HEK293 (cell line): ENCODE measurements around the gene TGDS.
"Not testable (repeated sequence)": the region's sequence is repeated elsewhere in the genome, so short reads cannot be mapped to it uniquely, and the experiment has no call there.

Experiments used
- CTCF ChIA-PET: fragments of 350-600 bp; formaldehyde crosslinking; extraction: SDS; loops from one replicate; lab custom pipeline; 2021; ENCODE audit warnings: antibody characterized with exemption; lab: Yijun Ruan, JAX
- POLR2A ChIA-PET: fragments of 300-600 bp; formaldehyde crosslinking; extraction: SDS; loops from one replicate; lab custom pipeline; 2020; ENCODE audit warnings: antibody characterized with exemption, inconsistent platforms; lab: Yijun Ruan, JAX
- H3K27ac ChIP-seq: fragments of 200-500 bp; sonication (Bioruptor generic); 2 replicates; pipeline ENCODE4 v1.5.1; 2014; ENCODE audit warnings: low read depth, low read length, control low read depth, inconsistent platforms; ENCODE audit errors: extremely low read depth
- H3K36me3 ChIP-seq, 2 experiments: fragments of 200-500 bp in 1 of 2; sonication (Bioruptor generic) in 1 of 2; 1 replicate in 1 of 2; 2 replicates in 1 of 2; pipeline ENCODE4 v1.5.1; 2014 to 2017; ENCODE audit warnings: inconsistent platforms in 2 of 2, low read length in 2 of 2; ENCODE audit not compliant: control insufficient read depth in 2 of 2, insufficient read depth in 1 of 2
- H3K4me1 ChIP-seq: fragments of 200-500 bp; sonication (Bioruptor generic); 2 replicates; pipeline ENCODE4 v1.5.1; 2014; ENCODE audit warnings: mild to moderate bottlenecking, low read length, inconsistent platforms; ENCODE audit not compliant: control insufficient read depth, insufficient read depth
- H3K4me3 ChIP-seq: 2 replicates; pipeline ENCODE4 v1.5.1; 2011; ENCODE audit warnings: low read depth, mild to moderate bottlenecking, control low read depth, low read length, moderate library complexity
- H3K9me3 ChIP-seq: fragments of 200-500 bp; sonication (Bioruptor generic); 2 replicates; pipeline ENCODE4 v1.5.1; 2014; ENCODE audit warnings: low read depth, low read length, inconsistent platforms; ENCODE audit not compliant: control insufficient read depth, insufficient read depth
- GLIS2 ChIP-seq: fragments of 450-650 bp; formaldehyde crosslinking; IDR thresholded peaks from 2 replicates; pipeline ENCODE4 v1.5.1; 2016; ENCODE audit warnings: missing biosample characterization, missing genetic modification characterization
- HOXD13 ChIP-seq: sonication (generic); formaldehyde crosslinking; IDR thresholded peaks from 2 replicates; pipeline ENCODE4 v1.8.0; 2022; ENCODE audit warnings: missing genetic modification reagents, borderline replicate concordance
- MEIS1 ChIP-seq: sonication (generic); formaldehyde crosslinking; IDR thresholded peaks from 2 replicates; pipeline ENCODE4 v1.8.1; 2022; ENCODE audit warnings: missing genetic modification reagents, mild to moderate bottlenecking, borderline replicate concordance
- SP2 ChIP-seq: fragments of 450-650 bp; formaldehyde crosslinking; IDR thresholded peaks from 2 replicates; pipeline ENCODE4 v1.5.1; 2016; ENCODE audit warnings: missing biosample characterization, missing genetic modification characterization
- TRIM28 ChIP-seq: IDR thresholded peaks from 2 replicates; pipeline ENCODE4 v1.6.1; 2011; ENCODE audit warnings: low read length, control low read depth, borderline replicate concordance
- ZFHX2 ChIP-seq: fragments of 450-650 bp; formaldehyde crosslinking; conservative IDR thresholded peaks from 2 replicates; pipeline ENCODE4 v1.5.1; 2016; ENCODE audit warnings: missing biosample characterization, missing genetic modification characterization
- ZNF140 ChIP-seq: fragments of 450-650 bp; formaldehyde crosslinking; IDR thresholded peaks from 2 replicates; pipeline ENCODE4 v1.5.1; 2016; ENCODE audit warnings: missing biosample characterization, missing genetic modification characterization
- ZNF146 ChIP-seq: fragments of 450-650 bp; formaldehyde crosslinking; IDR thresholded peaks from 2 replicates; pipeline ENCODE4 v1.5.1; 2016; ENCODE audit warnings: missing biosample characterization, missing genetic modification characterization
- ZNF202 ChIP-seq: fragments of 450-650 bp; formaldehyde crosslinking; IDR thresholded peaks from 2 replicates; pipeline ENCODE4 v1.5.1; 2016; ENCODE audit warnings: missing biosample characterization, missing genetic modification characterization, borderline replicate concordance
- ZNF221 ChIP-seq: fragments of 450-650 bp; formaldehyde crosslinking; IDR thresholded peaks from 2 replicates; pipeline ENCODE4 v1.5.1; 2017; ENCODE audit warnings: missing biosample characterization, missing genetic modification characterization, borderline replicate concordance
- ZNF24 ChIP-seq: fragments of 450-650 bp; formaldehyde crosslinking; IDR thresholded peaks from 2 replicates; pipeline ENCODE4 v1.5.1; 2016; ENCODE audit warnings: missing biosample characterization, missing genetic modification characterization
- ZNF248 ChIP-seq: fragments of 450-650 bp; formaldehyde crosslinking; IDR thresholded peaks from 2 replicates; pipeline ENCODE4 v1.5.1; 2017; ENCODE audit warnings: missing biosample characterization, missing genetic modification characterization
- ZNF560 ChIP-seq: fragments of 450-650 bp; formaldehyde crosslinking; IDR thresholded peaks from 2 replicates; pipeline ENCODE4 v1.5.1; 2017; ENCODE audit warnings: missing biosample characterization, missing genetic modification characterization, borderline replicate concordance
- ZNF571 ChIP-seq: fragments of 450-650 bp; formaldehyde crosslinking; IDR thresholded peaks from 2 replicates; pipeline ENCODE4 v1.5.0; 2017; ENCODE audit warnings: missing biosample characterization, missing genetic modification characterization
- ZNF629 ChIP-seq: fragments of 450-650 bp; formaldehyde crosslinking; IDR thresholded peaks from 2 replicates; pipeline ENCODE4 v1.5.1; 2017; ENCODE audit warnings: missing biosample characterization, missing genetic modification characterization
- ZNF776 ChIP-seq: fragments of 450-650 bp; formaldehyde crosslinking; IDR thresholded peaks from 2 replicates; pipeline ENCODE4 v1.5.0; 2017; ENCODE audit warnings: missing biosample characterization, missing genetic modification characterization, borderline replicate concordance
- ZSCAN5A ChIP-seq: fragments of 450-650 bp; formaldehyde crosslinking; IDR thresholded peaks from 2 replicates; pipeline ENCODE4 v1.5.1; 2016; ENCODE audit warnings: missing biosample characterization, missing genetic modification characterization
- TF ChIP-seq, protein P1 (sequence below): fragments of 450-650 bp; formaldehyde crosslinking; IDR thresholded peaks from 2 replicates; pipeline ENCODE4 v1.5.1; 2017; ENCODE audit warnings: missing biosample characterization, missing genetic modification characterization
- TF ChIP-seq, protein P2 (sequence below): fragments of 450-650 bp; formaldehyde crosslinking; IDR thresholded peaks from 2 replicates; pipeline ENCODE4 v1.5.1; 2016; ENCODE audit warnings: missing biosample characterization, missing genetic modification characterization
- TF ChIP-seq, protein P3 (sequence below): fragments of 450-650 bp; formaldehyde crosslinking; IDR thresholded peaks from 2 replicates; pipeline ENCODE4 v1.5.1; 2016; ENCODE audit warnings: missing biosample characterization, missing genetic modification characterization, borderline replicate concordance

The TGDS gene

DNA sequence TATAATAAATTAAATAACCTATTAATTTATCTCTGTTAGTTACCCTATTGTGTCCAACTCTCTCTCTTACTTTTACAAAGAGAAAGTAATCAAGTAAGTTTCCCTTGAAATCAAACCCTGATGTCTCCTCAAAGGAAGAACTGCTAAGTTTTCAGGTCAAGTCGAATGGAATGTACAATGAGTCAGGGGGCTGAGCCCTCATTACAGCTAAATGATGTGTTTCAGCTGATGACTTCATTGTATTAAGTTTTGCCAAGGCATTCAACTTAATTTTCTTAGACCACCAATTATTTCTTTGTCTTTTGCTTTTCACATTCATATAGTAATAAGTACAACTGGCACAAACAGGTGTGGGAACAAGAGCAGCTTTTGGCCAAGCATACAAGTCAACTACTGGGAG, 61.8 kb downstream of the TGDS start:
- ChIA-PET POLR2A (no interaction called here), CTCF (interaction anchor here (0.8 kb wide), 1 partner anchor 961 kb away, joined by 3 read pairs; no protein-coding TSS in a partner anchor)
- TF ChIP-seq ZFHX2 = no peak
- no peak for TF ChIP-seq MEIS1 (CRISPR knock-in tag)
- TF ChIP-seq SP2 = no peak
- TF ChIP-seq GLIS2 (tag by site-specific recombination) = no peak
- TF ChIP-seq ZNF629 (tag by site-specific recombination) = no peak
- no peak for TF ChIP-seq TRIM28
- TF ChIP-seq HOXD13 (CRISPR knock-in tag) = no peak
- no peak for TF ChIP-seq ZNF221
- no peak for TF ChIP-seq ZNF24 (tag by site-specific recombination)
- TF ChIP-seq, protein P1, sequence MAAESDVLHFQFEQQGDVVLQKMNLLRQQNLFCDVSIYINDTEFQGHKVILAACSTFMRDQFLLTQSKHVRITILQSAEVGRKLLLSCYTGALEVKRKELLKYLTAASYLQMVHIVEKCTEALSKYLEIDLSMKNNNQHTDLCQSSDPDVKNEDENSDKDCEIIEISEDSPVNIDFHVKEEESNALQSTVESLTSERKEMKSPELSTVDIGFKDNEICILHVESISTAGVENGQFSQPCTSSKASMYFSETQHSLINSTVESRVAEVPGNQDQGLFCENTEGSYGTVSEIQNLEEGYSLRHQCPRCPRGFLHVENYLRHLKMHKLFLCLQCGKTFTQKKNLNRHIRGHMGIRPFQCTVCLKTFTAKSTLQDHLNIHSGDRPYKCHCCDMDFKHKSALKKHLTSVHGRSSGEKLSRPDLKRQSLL = no peak
- no peak for TF ChIP-seq ZNF248 (tag by site-specific recombination)
- no peak for TF ChIP-seq ZNF140 (tag by site-specific recombination)
- TF ChIP-seq ZSCAN5A (tag by site-specific recombination) = no peak
- TF ChIP-seq ZNF776 = no peak
- TF ChIP-seq, protein P2, sequence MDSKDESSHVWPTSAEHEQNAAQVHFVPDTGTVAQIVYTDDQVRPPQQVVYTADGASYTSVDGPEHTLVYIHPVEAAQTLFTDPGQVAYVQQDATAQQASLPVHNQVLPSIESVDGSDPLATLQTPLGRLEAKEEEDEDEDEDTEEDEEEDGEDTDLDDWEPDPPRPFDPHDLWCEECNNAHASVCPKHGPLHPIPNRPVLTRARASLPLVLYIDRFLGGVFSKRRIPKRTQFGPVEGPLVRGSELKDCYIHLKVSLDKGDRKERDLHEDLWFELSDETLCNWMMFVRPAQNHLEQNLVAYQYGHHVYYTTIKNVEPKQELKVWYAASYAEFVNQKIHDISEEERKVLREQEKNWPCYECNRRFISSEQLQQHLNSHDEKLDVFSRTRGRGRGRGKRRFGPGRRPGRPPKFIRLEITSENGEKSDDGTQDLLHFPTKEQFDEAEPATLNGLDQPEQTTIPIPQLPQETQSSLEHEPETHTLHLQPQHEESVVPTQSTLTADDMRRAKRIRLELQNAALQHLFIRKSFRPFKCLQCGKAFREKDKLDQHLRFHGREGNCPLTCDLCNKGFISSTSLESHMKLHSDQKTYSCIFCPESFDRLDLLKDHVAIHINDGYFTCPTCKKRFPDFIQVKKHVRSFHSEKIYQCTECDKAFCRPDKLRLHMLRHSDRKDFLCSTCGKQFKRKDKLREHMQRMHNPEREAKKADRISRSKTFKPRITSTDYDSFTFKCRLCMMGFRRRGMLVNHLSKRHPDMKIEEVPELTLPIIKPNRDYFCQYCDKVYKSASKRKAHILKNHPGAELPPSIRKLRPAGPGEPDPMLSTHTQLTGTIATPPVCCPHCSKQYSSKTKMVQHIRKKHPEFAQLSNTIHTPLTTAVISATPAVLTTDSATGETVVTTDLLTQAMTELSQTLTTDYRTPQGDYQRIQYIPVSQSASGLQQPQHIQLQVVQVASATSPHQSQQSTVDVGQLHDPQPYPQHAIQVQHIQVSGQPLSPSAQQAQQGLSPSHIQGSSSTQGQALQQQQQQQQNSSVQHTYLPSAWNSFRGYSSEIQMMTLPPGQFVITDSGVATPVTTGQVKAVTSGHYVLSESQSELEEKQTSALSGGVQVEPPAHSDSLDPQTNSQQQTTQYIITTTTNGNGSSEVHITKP (tag by site-specific recombination) = no peak
- no peak for TF ChIP-seq ZNF146 (tag by site-specific recombination)
- TF ChIP-seq, protein P3, sequence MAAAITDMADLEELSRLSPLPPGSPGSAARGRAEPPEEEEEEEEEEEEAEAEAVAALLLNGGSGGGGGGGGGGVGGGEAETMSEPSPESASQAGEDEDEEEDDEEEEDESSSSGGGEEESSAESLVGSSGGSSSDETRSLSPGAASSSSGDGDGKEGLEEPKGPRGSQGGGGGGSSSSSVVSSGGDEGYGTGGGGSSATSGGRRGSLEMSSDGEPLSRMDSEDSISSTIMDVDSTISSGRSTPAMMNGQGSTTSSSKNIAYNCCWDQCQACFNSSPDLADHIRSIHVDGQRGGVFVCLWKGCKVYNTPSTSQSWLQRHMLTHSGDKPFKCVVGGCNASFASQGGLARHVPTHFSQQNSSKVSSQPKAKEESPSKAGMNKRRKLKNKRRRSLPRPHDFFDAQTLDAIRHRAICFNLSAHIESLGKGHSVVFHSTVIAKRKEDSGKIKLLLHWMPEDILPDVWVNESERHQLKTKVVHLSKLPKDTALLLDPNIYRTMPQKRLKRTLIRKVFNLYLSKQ (tag by site-specific recombination) = no peak
- no peak for TF ChIP-seq ZNF571 (tag by site-specific recombination)
- TF ChIP-seq ZNF202 (tag by site-specific recombination) = no peak
- no peak for TF ChIP-seq ZNF560 (tag by site-specific recombination)
- no peaks in the 10 kb centered on the region for H3K36me3 ChIP-seq
- H3K9me3 ChIP-seq = no peaks in the 10 kb centered on the region
- H3K27ac ChIP-seq = no peak overlapping the region
- no peak overlapping the region for H3K4me3 ChIP-seq
- H3K4me1 ChIP-seq = no peaks in the 10 kb centered on the region

- CTCF ChIA-PET, H3K27ac ChIP-seq, H3K4me3 ChIP-seq, H3K36me3 ChIP-seq, H3K4me1 ChIP-seq, H3K9me3 ChIP-seq, POLR2A ChIA-PET: not testable (repeated sequence)
- TF ChIP-seq ZNF146 (tag by site-specific recombination) = peak; percentile 65
These were observed 63.7 kb downstream of the TGDS start for GRCh38 chr13:94532278-94532677.

DNA sequence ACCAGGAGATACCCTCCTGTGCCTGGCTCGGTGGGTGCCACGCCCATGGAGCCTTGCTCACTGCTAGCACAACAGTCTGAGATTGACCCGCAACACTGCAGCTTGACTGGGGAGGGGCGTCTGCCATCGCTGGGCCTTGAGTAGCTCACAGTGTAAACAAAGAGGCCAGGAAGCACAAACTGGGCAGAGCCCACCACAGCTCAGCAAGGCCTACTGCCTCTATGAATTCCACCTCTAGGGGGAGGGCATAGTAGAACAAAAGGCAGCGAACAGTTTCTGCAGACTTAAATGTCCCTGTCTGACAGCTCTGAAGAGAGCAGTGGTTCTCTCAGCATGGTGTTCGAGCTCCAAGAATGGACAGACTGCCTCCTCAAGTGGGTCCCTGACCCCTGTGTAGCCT, 69.0 kb downstream of the TGDS start:
- CTCF ChIA-PET, H3K4me3 ChIP-seq, H3K27ac ChIP-seq, H3K36me3 ChIP-seq, H3K4me1 ChIP-seq, POLR2A ChIA-PET, H3K9me3 ChIP-seq: not testable (repeated sequence)
